Measurements from ENCODE around the gene DENND6B. TPM values are rescaled to one million over a fixed set of nuclear protein-coding genes. Genes with fewer than 3 reads are reported as not detected.

DENND6B gene
- polyA plus RNA-seq, 1 donor from 2014 or later, result 51.0 TPM

- Histone ChIP-seq H4K20me1 (ENCODE audit: insufficient read depth) (no peaks in the 10 kb centered on the region), H3K27ac (ENCODE audit: low read length) (no peak overlapping the region), H3K4me3 (ENCODE audit: low read length) (no peak overlapping the region), H3K36me3 (ENCODE audit: insufficient read depth, low read length) (no peaks in the 10 kb centered on the region), H3K4me2 (ENCODE audit: low read length) (no peak overlapping the region), H3F3A (ENCODE audit: insufficient read depth, low read length, poor library complexity, severe bottlenecking) (no peaks in the 10 kb centered on the region), H3K27me3 (ENCODE audit: insufficient read depth, low read depth, low read length) (no peaks in the 10 kb centered on the region), H2AFZ (ENCODE audit: low read depth, low read length) (no peak overlapping the region), H3K9me3 (ENCODE audit: low read length) (no peaks in the 10 kb centered on the region), H3K9ac (ENCODE audit: low read length) (no peak overlapping the region), H3K9me2 (ENCODE audit: insufficient read depth, low read length) (no peaks in the 10 kb centered on the region), H3K79me2 (replicated peaks; ENCODE audit: insufficient read depth, low read length) (peaks cover 10% of the 10 kb centered on the region)
- TF ChIP-seq MXI1 (conservative IDR thresholded peaks at IDR 0.05; ENCODE audit: poor library complexity, severe bottlenecking) (no peak), RAD21 (conservative IDR thresholded peaks at IDR 0.05) (no peak), POLR2AphosphoS5 (IDR thresholded peaks at IDR 0.05) (no peak), SMC3 (conservative IDR thresholded peaks at IDR 0.05; ENCODE audit: poor library complexity) (no peak), CTCF (IDR thresholded peaks at IDR 0.05; ENCODE audit: poor library complexity, severe bottlenecking) (no peak), TAF1 (IDR thresholded peaks at IDR 0.05; ENCODE audit: low read depth) (no peak), REST (IDR thresholded peaks at IDR 0.05; ENCODE audit: borderline replicate concordance) (no peak), EP300 (conservative IDR thresholded peaks at IDR 0.05; ENCODE audit: poor library complexity, severe bottlenecking) (no peak), EZH2 (IDR thresholded peaks at IDR 0.05; ENCODE audit: borderline replicate concordance, insufficient read depth, low read length, poor library complexity, severe bottlenecking) (no peak)
Observed at GRCh38 chr22:50320671-50321325, 6.0 kb downstream of the DENND6B start.

- Histone ChIP-seq H3K79me2 (replicated peaks; ENCODE audit: insufficient read depth, low read length) (peaks cover 4% of the 10 kb centered on the region), H3K27me3 (ENCODE audit: insufficient read depth, low read depth, low read length) (no peaks in the 10 kb centered on the region), H3F3A (ENCODE audit: insufficient read depth, low read length, poor library complexity, severe bottlenecking) (no peaks in the 10 kb centered on the region), H3K4me3 (ENCODE audit: low read length) (no peak overlapping the region), H3K9ac (ENCODE audit: low read length) (no peak overlapping the region), H4K20me1 (ENCODE audit: insufficient read depth) (no peaks in the 10 kb centered on the region), H3K9me3 (ENCODE audit: low read length) (no peaks in the 10 kb centered on the region), H3K27ac (ENCODE audit: low read length) (no peak overlapping the region), H3K9me2 (ENCODE audit: insufficient read depth, low read length) (no peaks in the 10 kb centered on the region), H3K4me2 (ENCODE audit: low read length) (no peak overlapping the region), H3K36me3 (ENCODE audit: insufficient read depth, low read length) (no peaks in the 10 kb centered on the region), H2AFZ (ENCODE audit: low read depth, low read length) (no peak overlapping the region)
- TF ChIP-seq EP300 (conservative IDR thresholded peaks at IDR 0.05; ENCODE audit: poor library complexity, severe bottlenecking), result no peak
- TF ChIP-seq EZH2 (IDR thresholded peaks at IDR 0.05; ENCODE audit: borderline replicate concordance, insufficient read depth, low read length, poor library complexity, severe bottlenecking), result no peak
- TF ChIP-seq RAD21 (conservative IDR thresholded peaks at IDR 0.05), result no peak
- no peak for TF ChIP-seq POLR2AphosphoS5 (IDR thresholded peaks at IDR 0.05)
Observed at GRCh38 chr22:50320116-50320515, 6.7 kb downstream of the DENND6B start.
